Measurements from ENCODE around the gene POU6F2. TPM values are rescaled to one million over a fixed set of nuclear protein-coding genes. Genes with fewer than 3 reads are reported as not detected.
"Not testable (repeated sequence)": the region's sequence is repeated elsewhere in the genome, so short reads cannot be mapped to it uniquely, and the experiment has no call there.

Gene POU6F2
- total RNA-seq, 2 experiments from 2014 or later, result not detected

DNA sequence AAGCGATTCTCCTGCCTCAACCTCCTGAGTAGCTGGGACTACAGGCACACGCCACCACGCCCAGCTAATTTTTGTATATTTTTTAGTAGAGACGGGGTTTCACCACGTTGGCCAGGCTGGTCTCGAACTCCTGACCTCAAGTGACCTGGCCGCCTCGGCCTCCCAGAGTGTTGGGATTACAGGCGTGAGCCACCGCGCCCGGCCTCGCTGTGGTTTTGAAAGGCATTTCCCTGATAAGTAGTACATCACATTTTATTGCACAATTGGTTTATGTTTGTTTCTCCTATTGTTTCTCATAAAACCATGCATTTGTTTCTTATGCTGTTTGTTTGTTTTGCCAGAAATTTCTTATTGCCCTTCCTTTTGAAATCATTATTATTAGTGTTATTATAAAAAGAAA is 353.9 kb downstream of the POU6F2 start:
- POLR2A ChIA-PET, CTCF ChIA-PET: not testable (repeated sequence)

DNA sequence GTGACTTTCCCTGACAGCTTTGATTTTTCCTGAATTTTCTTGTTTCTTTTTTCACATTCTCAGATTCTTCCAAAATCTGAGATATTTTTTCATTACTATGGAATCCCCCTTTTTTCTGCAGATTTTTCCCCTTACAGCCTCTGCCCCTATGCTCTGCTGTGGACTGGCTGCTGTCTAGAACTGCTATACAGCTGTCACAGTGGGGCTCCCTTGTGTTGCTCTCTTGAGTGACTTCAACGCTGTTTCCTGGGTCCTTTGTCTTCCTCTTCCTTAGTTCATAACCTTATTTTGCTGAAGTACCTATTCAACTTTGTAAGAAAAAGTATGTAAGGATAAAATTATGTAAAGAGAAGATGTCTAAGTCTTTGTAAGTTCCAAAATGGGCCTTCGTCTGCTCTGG is 354.4 kb downstream of the POU6F2 start:
- ChIA-PET CTCF (no interaction called here), POLR2A (no interaction called here)

DNA sequence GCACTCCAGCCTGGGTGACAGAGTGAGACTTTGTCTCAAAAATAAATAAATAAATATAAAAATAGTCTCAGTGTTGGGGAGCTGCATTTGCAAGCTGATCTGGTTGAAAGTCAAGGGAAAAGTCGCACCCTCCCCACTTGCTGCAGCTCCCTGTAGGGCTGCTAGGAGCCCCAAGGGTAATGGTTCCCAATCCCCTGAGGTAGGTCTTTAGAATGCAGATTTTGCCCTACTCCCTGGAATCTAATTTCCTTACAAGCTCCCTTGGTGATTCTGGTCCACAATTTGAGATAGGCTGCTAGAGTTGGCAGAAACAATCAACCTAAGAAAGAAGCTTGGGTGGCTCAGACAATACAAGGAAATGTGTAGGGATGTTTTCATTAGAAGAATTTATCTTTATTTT is 356.0 kb downstream of the POU6F2 start:
- ChIA-PET POLR2A (no interaction called here), CTCF (no interaction called here)

DNA sequence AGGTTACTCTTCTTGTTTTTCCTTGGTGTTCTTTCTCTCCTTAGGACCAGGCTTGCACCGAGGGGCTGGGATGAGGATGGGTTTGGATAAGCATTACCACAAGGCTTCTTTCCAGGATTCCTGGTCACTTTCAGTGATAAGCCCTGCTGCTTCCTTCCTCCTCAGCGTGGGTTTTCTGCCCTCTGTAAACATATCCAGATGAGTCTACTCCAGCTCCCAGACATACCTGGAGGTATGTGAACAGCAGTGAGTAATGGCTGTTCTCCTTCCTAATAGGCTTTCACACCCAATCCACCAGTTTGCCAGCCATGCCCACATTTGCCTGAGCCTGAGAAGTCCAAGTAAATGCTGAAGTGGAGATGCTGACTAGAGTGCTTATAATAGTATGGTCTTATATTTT is 358.7 kb downstream of the POU6F2 start:
- CTCF ChIA-PET, result interaction anchor here (0.6 kb wide), 1 partner anchor 115 kb away, joined by 6 read pairs; no protein-coding TSS in a partner anchor
- POLR2A ChIA-PET, result no interaction called here

DNA sequence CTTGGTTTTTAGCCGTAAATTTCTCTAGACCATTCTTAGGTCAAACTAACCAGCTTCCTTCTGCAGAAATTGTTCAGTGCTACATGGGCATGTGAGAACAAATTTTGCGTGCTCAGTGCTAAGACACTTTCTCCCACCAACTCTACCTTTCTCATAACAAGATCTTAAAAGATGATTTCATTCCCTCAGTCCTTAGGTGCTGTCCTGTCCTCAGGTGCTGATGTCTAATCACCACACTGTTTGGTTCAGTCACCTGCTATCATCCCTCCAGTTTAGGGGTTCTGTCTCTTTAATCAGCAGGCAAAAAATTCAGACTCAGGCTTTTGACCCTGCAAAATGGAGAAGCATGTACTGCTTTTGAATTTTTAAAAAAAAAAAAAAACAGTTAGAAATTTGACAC is 361.0 kb downstream of the POU6F2 start:
- ChIA-PET POLR2A (no interaction called here), CTCF (no interaction called here)

DNA sequence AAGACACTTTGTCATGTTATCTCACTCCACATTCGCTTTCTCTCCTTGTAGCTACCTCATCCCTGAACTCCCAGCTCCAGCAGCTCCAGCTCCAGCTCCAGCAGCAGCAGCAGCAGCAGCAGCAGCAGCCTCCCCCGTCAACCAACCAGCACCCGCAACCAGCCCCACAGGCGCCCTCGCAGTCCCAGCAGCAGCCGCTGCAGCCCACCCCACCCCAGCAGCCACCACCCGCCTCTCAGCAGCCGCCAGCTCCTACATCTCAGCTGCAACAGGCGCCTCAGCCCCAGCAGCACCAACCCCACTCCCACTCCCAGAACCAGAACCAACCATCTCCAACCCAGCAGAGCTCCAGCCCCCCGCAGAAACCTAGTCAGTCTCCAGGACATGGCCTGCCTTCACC is 361.9 kb downstream of the POU6F2 start:
- CTCF ChIA-PET, result no interaction called here
- POLR2A ChIA-PET, result interaction anchor here (0.6 kb wide), 1 partner anchor 29 kb away, joined by 3 read pairs; no protein-coding TSS in a partner anchor

DNA sequence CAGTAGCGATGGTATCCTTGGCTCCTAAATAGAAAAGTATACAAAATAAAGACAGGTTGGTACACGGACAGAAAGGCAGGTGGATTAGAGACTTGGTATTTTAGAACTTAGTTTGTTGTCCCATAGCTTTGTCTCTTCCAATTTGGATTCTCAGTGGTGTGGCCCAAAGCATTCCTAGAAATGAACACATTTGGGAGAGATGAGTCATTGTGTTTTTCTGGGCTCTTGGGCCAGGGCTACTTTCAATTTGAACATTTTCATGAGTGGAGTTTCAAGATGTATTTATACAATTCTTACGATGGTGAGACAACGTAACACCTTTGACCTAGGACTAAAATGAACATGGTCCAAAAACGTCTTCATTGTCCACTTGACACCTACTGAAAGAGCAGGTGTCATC is 363.4 kb downstream of the POU6F2 start:
- ChIA-PET POLR2A (no interaction called here), CTCF (no interaction called here)

DNA sequence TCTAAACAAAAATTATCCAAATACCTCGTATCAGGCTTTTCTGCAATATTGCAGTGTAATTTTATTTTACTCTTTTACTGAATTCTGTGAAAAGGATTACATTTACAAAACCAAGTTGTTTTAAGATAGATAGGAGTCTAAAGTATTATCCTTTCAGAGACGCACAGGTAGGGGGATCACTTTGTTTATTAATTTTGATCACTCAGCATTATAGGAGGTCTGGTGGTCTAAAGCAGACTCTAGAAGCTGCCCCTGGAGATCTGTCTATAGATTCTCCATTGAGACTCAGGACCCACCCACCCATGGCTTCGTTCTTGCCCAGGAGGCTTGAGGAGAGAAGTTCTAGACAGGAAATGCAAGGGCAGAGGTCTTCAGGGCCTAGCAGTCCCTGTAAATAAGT is 365.1 kb downstream of the POU6F2 start:
- ChIA-PET CTCF (no interaction called here), POLR2A (no interaction called here)

DNA sequence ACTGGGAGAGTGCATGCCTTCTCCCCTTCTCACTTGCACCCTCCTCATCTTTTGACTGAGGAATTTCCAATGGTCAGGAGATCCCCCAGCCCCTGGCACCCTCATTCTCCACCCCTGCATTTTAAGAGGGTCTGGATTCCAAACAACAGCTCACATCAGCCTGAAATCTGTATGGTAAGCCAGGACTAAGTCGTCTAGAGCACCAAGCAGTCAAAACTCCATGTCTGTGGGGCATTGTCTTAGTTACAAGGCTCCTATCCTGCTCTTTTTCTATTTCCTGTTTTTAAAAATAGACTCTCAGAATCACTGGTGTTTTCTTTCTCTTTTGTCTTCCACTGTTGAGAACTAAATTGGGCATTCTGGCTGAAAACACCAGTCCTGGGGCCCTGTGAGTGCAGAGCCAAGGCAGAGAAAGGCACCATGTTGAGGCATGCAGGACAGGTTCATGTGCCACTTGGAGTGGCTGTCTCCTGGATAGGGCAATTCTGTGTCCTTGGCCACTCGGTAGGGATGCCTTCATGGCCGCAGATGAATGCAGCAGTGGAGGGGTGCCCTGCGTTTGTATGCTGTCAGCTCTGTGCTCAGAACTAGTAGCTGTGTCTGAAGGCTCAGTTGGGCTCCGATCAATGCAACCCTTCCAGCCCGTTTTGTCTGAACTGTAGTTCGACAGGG is 371.9 kb downstream of the POU6F2 start:
- ChIA-PET POLR2A (no interaction called here), CTCF (no interaction called here)

DNA sequence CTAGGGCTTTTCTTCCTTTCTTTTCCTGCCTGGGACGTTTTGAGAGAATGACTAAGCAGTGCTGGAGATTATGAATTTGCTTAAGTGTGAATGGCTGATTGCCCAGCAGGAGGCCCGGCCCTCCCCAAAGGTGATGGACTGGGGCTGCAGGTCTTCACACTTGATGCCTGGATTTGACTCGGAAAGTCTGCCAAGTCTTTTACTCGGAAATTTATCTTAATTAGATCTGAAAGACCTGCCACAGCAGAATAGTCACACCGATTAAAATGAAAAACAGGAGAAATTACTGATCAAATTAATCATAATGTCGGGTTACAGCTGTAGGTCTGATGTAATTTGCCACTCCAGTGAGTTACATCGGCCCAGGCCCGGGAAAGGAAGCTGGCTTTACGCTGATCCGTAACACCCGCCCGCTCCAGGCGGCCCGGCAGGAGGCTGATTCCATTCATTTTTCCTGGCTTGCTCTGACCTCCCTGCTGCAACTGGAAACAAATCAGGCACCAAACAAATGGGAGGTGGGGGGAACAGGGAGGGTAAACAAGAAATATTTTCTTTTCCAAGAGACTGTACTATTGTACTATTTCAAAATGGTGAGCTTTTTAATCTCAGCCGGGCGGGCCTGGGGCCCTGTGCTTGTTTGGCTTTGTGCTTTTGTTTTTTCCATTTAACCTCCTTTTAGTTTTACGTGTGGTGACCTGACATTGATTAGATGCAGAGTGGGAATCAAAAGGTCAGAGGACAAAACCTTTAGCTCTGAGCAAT is 376.1 kb downstream of the POU6F2 start:
- ChIA-PET CTCF (no interaction called here), POLR2A (no interaction called here)

DNA sequence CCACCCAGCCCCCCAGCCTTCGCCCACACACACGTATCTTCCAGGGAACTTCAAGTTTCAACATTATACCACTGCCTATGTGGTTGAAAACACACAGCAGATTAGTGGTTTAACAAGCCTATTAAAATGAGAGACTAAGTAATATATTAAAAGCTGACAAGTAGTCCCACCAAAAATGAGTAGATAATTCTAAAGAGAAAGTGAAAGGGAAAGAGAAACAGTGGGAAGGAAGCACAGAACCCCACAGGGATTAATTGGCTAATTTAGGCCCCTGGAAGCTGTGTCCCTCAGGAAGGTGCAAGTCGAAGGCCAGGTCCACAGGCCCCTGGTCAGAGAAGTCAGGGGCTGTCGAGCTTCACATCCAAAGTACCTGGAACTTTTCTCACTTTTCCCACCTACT is 378.0 kb downstream of the POU6F2 start:
- ChIA-PET POLR2A (no interaction called here), CTCF (no interaction called here)

DNA sequence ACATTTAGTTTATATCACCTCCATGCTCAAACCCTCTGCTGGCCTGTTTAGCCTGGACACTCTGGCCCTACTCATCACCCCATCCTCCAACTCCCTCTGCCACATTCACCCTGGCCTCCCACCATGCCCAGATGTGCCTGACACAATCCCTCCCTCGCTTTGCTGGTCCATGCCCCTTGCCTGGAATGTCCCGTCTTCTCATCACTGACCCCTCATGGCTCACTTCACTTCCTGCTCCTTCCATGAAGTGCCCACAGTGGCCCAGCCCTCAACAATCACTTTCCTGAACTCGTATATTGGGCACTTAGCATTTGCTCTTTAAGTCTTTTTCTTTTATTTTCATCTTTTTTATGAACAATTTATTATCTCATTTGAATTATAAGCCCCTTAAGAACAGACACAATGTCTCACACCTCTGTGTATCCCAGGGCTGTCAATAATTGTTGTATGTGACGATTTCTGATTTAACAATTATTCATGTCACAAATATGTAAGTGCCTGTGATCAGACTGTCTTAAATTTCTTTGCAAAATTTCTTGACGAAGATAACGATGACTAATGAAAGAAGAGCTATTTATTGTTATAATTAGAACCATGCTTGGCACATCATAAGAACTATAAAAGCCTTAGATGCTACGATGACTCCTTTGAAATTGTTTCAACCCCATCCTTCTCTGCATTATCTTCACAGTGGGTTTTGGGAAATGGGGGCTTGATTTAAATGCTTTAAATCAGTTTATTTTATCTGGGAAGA is 378.6 kb downstream of the POU6F2 start:
- ChIA-PET CTCF (no interaction called here), POLR2A (no interaction called here)

DNA sequence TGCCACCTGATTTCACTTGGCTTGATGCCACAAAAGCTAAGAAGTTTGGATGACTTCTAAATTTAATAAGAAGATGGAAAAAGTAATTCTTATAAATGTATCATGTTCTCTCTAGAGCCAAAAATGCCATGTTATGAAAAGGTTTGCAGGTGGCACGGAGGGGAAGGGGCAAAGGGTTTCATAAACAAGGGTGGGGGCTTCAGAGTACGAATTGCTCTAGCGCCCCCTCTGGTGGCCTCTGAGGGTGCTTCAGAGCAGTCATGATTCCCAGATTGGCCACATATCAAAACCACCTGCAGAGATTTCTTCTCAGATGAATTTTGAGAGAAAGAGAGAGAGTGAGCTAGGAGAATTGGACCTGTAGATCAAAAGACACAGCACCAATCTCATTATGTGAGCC is 379.9 kb downstream of the POU6F2 start:
- ChIA-PET CTCF (no interaction called here), POLR2A (no interaction called here)

DNA sequence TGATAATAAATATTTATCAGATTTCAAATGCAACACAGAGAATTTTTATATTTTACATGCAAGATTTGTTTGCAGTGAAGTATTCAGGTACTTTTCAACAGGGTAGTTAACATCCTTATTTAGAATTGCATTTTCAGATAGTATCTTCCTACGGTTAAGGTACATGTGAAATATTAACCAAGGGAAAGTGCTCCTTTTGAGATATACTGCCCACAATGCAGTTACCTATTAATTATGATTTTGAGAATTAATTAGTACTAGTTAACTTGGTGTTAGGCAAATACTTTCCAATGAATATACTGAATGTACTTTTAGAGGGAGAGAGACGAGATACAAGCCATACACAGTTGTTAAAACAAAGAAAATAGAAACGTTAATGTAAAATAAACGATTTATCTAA is 382.3 kb downstream of the POU6F2 start:
- ChIA-PET POLR2A (no interaction called here), CTCF (no interaction called here)

DNA sequence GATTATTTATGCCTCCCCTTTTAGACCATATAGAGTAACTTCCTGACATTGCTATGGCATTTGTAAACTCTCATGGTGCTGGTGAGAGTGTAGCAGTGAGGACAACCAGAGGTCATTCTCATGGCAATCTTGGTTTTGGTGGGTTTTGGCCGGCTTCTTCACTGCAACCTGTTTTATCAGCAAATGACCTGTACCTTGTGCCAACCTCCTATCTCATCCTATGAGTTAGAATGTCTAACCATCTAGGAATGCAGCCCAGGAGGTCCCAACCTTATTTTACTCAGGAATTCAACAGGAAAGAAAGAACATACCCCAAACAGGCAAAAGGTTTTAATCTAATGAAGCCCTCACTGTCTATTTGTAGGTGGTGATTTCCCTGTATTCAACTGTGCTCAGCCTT is 383.1 kb downstream of the POU6F2 start:
- POLR2A ChIA-PET, result no interaction called here
- CTCF ChIA-PET, result no interaction called here

DNA sequence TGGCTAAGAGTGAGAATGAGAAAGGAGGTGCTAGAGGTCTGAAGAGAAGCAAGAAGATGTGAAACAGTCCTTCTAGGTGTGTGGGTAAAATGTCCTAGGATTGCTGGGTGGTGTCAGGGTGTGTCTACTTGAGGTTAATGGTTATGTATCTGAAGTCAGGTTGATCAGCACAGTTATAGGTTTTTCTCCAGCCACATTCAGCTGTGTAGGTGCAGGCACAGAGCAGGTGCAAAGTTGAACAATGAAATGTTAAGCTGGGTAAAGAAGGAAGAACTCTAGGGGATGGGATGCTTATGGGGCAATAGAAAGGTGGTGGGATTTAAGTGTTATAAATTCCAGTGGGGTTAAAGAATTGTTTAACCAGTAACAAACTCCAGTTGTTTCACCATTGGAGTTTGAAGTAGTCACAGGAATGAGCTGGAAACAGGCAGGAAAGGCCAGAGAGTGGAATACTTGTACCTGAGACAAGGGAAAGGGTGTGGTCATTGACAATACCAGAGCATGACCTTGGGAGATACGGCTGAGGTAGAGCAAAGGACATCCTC is 388.1 kb downstream of the POU6F2 start:
- CTCF ChIA-PET, result no interaction called here
- POLR2A ChIA-PET, result no interaction called here

DNA sequence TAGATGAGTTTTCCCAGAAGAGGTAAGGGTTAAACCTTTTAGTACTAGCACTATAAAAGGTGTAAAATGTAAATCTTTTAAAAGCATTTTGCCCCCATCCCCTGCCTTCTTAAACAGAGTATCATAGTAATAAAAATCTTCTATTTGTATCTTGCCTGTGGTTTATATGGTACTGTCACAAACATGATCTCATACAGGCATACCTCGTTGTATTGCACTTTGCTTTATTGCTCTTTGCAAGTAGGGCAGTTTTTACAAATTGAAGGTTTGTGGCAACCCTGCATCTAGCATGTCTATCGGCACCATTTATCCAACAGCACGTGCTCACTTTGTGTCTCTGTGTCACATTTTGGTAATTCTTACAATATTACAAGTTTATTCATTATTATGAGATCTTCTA is 389.7 kb downstream of the POU6F2 start:
- CTCF ChIA-PET, result no interaction called here

DNA sequence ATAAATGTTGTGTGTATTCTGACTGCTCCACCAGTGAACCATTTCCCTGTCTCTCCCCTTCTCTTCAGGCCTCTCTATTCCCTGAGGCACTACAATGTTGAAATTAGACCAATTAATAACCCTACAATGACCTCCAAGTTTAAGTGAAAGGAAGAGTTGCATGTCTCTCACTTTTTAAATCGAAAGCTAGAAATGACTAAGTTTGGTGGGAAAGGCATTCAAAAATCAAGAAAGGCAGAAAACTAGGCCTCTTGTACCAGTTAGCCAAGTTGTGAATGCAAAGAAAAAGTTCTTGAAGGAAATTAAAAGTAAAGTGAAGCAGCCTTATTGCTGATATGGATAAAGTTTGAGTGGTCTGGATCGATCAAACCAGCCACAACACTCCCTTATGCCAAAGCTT is 390.2 kb downstream of the POU6F2 start:
- CTCF ChIA-PET, result no interaction called here
- POLR2A ChIA-PET, result no interaction called here

More for the DNA sequence above, 389.7 kb downstream of the POU6F2 start:
- POLR2A ChIA-PET, result no interaction called here

DNA sequence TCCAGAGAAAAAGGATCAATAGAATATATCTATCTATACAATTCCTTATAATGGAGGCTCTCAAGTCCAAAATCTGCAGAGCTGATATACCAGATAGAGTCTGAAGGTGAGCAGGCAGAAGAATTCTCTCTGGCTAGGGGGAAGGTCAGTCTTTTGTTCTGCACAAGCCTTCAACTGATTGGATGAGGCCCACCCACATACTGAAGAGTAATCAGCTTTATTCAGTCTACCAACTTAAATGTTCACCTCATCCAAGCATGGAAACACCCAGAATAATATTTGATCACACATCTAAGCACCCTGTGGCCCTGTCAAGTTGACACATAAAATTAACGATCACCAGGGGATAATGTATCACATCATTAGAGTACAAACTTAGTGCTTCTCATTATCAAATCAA is 394.7 kb downstream of the POU6F2 start:
- CTCF ChIA-PET, result no interaction called here

DNA sequence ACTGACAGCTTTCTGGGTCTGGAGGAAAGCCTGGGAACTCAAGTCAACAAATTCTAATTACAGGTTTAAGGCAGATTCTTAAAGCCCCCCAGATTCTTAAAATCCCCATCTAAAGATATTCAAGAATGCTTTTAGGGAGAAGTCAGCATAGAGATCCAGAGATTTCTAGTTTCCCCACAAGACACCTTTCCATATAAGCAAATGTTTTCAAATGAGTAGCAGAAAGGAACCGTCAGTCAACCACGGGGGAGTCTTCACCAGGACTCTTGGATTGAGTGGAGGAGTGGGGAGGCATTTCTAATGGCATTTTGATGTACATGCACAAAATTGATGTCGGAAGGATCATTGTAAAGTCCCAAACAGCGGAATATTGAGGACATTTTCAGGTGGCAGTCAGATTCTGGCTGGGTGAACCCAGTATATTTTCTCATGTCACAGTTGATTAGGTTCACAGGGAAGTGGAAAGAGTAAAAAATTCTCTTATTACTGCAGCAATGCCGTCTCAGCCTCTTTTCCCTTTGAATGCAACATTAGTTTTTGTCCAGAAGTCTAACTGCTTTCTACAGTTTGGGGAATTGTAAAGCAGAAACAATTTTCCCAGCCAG is 396.8 kb downstream of the POU6F2 start:
- CTCF ChIA-PET, result no interaction called here
- POLR2A ChIA-PET, result no interaction called here

More for the DNA sequence above, 394.7 kb downstream of the POU6F2 start:
- POLR2A ChIA-PET, result no interaction called here
